ENCODE measurements around the gene LAGE3. TPM values are rescaled to one million over a fixed set of nuclear protein-coding genes. Genes with fewer than 3 reads are reported as not detected.

LAGE3 gene
- 39.9 TPM for total RNA-seq
- 17.3 TPM for polyA plus RNA-seq
- long read RNA-seq, donor 1, transcript LAGE3-201 (3 exons, 949 nt): major isoform, 8 of 8 reads
- long read RNA-seq, donor 1, partial matches to known transcripts: 0 of 8 reads
- long read RNA-seq, donor 1, other reads (novel, unspliced or antisense): 0 of 8 reads
- long read RNA-seq, donor 2, transcript LAGE3-201 (3 exons, 949 nt): major isoform, 80 of 85 reads
- long read RNA-seq, donor 2, partial matches to known transcripts: 0 of 85 reads
- long read RNA-seq, donor 2, other reads (novel, unspliced or antisense): 5 of 85 reads
- long read RNA-seq, donor 3, transcript LAGE3-201 (3 exons, 949 nt): major isoform, 91 of 91 reads
- long read RNA-seq, donor 3, partial matches to known transcripts: 0 of 91 reads
- long read RNA-seq, donor 3, other reads (novel, unspliced or antisense): 0 of 91 reads
- long read RNA-seq, donor 4, transcript LAGE3-201 (3 exons, 949 nt): major isoform, 32 of 32 reads
- long read RNA-seq, donor 4, partial matches to known transcripts: 0 of 32 reads
- long read RNA-seq, donor 4, other reads (novel, unspliced or antisense): 0 of 32 reads
- long read RNA-seq, donor 5, transcript LAGE3-201 (3 exons, 949 nt): major isoform, 89 of 89 reads
- long read RNA-seq, donor 5, partial matches to known transcripts: 0 of 89 reads
- long read RNA-seq, donor 5, other reads (novel, unspliced or antisense): 0 of 89 reads
- long read RNA-seq, donor 6, transcript LAGE3-201 (3 exons, 949 nt): major isoform, 35 of 35 reads
- long read RNA-seq, donor 6, partial matches to known transcripts: 0 of 35 reads
- long read RNA-seq, donor 6, other reads (novel, unspliced or antisense): 0 of 35 reads
- long read RNA-seq, donor 7, transcript LAGE3-201 (3 exons, 949 nt): major isoform, 45 of 45 reads
- long read RNA-seq, donor 7, partial matches to known transcripts: 0 of 45 reads
- long read RNA-seq, donor 7, other reads (novel, unspliced or antisense): 0 of 45 reads
- long read RNA-seq, donor 8, transcript LAGE3-201 (3 exons, 949 nt): major isoform, 17 of 17 reads
- long read RNA-seq, donor 8, partial matches to known transcripts: 0 of 17 reads
- long read RNA-seq, donor 8, other reads (novel, unspliced or antisense): 0 of 17 reads
- long read RNA-seq, donor 9, transcript LAGE3-201 (3 exons, 949 nt): major isoform, 34 of 34 reads
- long read RNA-seq, donor 9, partial matches to known transcripts: 0 of 34 reads
- long read RNA-seq, donor 9, other reads (novel, unspliced or antisense): 0 of 34 reads
- long read RNA-seq, donor 10, transcript LAGE3-201 (3 exons, 949 nt): major isoform, 55 of 55 reads
- long read RNA-seq, donor 10, partial matches to known transcripts: 0 of 55 reads
- long read RNA-seq, donor 10, other reads (novel, unspliced or antisense): 0 of 55 reads

- no peaks in the 10 kb centered on the region for H3K27me3 ChIP-seq (ENCODE audit: control insufficient read depth in 2 of 2, insufficient read depth in 1 of 2, low read length in 1 of 2)
- WGBS: under 1% methylated on average over 85 of the region's 85 CpGs
- peak in 8 of 9 donors; percentile 65 to 94 (median 84) for DNase-seq (ENCODE audit: low read depth in 6 of 9, low spot score in 9 of 9)
- H3K36me3 ChIP-seq (ENCODE audit: control insufficient read depth in 2 of 2, insufficient read depth in 2 of 2, low read length in 1 of 2): peaks cover 0 to 5% of the 10 kb centered on the region in 2 donors
- peak within 1 kb of the TSS; percentile 50 to 59 for H3K4me3 ChIP-seq (ENCODE audit: low read length in 2 of 2)
- peaks cover 2 to 32% of the 10 kb centered on the region in 2 donors for H3K4me1 ChIP-seq (ENCODE audit: control insufficient read depth in 2 of 2, insufficient read depth in 2 of 2, low read length in 2 of 2)
- peaks cover 0 to 8% of the 10 kb centered on the region in 2 donors for H3K9me3 ChIP-seq (ENCODE audit: control insufficient read depth in 2 of 2, insufficient read depth in 1 of 2, low read length in 1 of 2)
- H3K27ac ChIP-seq (ENCODE audit: low read depth in 1 of 2, low read length in 1 of 2): peak within 1 kb of the TSS; percentile 78 to 90
These were observed at the start of gene LAGE3 for GRCh38 chrX:154478728-154479622. TSS of gene LAGE3 (minus strand) at chrX:154479281. CDS start at chrX:154478915, 366 bp downstream.

GRCh38 chrX:154526901-154527675 is 48.0 kb upstream of the LAGE3 start:
- peak in 3 of 9 donors; percentile 45 to 75 (median 53) for DNase-seq (ENCODE audit: low read depth in 6 of 9, low spot score in 9 of 9)
- WGBS: 11% methylated on average over 15 of the region's 15 CpGs
- Histone ChIP-seq H3K27ac (ENCODE audit: low read depth in 1 of 2, low read length in 1 of 2) (peak overlapping the region; percentile 55 to 77), H3K4me1 (ENCODE audit: control insufficient read depth in 2 of 2, insufficient read depth in 2 of 2, low read length in 2 of 2) (peaks cover 4 to 22% of the 10 kb centered on the region in 2 donors), H3K9me3 (ENCODE audit: control insufficient read depth in 2 of 2, insufficient read depth in 1 of 2, low read length in 1 of 2) (no peaks in the 10 kb centered on the region), H3K27me3 (ENCODE audit: control insufficient read depth in 2 of 2, insufficient read depth in 1 of 2, low read length in 1 of 2) (no peaks in the 10 kb centered on the region), H3K36me3 (ENCODE audit: control insufficient read depth in 2 of 2, insufficient read depth in 2 of 2, low read length in 1 of 2) (peaks cover under 1 to 16% of the 10 kb centered on the region in 2 donors), H3K4me3 (ENCODE audit: low read length in 2 of 2) (peak overlapping the region in 1 of 2 donors; percentile 32)

GRCh38 chrX:154525606-154526490 is 46.8 kb upstream of the LAGE3 start:
- Histone ChIP-seq H3K9me3 (ENCODE audit: control insufficient read depth in 2 of 2, insufficient read depth in 1 of 2, low read length in 1 of 2) (no peaks in the 10 kb centered on the region), H3K4me1 (ENCODE audit: control insufficient read depth in 2 of 2, insufficient read depth in 2 of 2, low read length in 2 of 2) (peaks cover 4 to 22% of the 10 kb centered on the region in 2 donors), H3K4me3 (ENCODE audit: low read length in 2 of 2) (no peak overlapping the region), H3K27me3 (ENCODE audit: control insufficient read depth in 2 of 2, insufficient read depth in 1 of 2, low read length in 1 of 2) (no peaks in the 10 kb centered on the region), H3K36me3 (ENCODE audit: control insufficient read depth in 2 of 2, insufficient read depth in 2 of 2, low read length in 1 of 2) (peaks cover 0 to 5% of the 10 kb centered on the region in 2 donors), H3K27ac (ENCODE audit: low read depth in 1 of 2, low read length in 1 of 2) (no peak overlapping the region)
- DNase-seq (ENCODE audit: low read depth in 6 of 9, low spot score in 9 of 9): no peak
- WGBS: 77% methylated on average over 14 of the region's 14 CpGs

GRCh38 chrX:154519389-154519788 is 40.3 kb upstream of the LAGE3 start:
- Histone ChIP-seq H3K27ac (ENCODE audit: low read depth in 1 of 2, low read length in 1 of 2) (no peak overlapping the region), H3K36me3 (ENCODE audit: control insufficient read depth in 2 of 2, insufficient read depth in 2 of 2, low read length in 1 of 2) (no peaks in the 10 kb centered on the region), H3K27me3 (ENCODE audit: control insufficient read depth in 2 of 2, insufficient read depth in 1 of 2, low read length in 1 of 2) (no peaks in the 10 kb centered on the region), H3K4me3 (ENCODE audit: low read length in 2 of 2) (no peak overlapping the region), H3K4me1 (ENCODE audit: control insufficient read depth in 2 of 2, insufficient read depth in 2 of 2, low read length in 2 of 2) (peaks cover 5 to 15% of the 10 kb centered on the region in 2 donors), H3K9me3 (ENCODE audit: control insufficient read depth in 2 of 2, insufficient read depth in 1 of 2, low read length in 1 of 2) (peaks cover 0 to 11% of the 10 kb centered on the region in 2 donors)
- DNase-seq (ENCODE audit: low read depth in 6 of 9, low spot score in 9 of 9): no peak
- 97% methylated on average over 8 of the region's 8 CpGs for WGBS

- 88% methylated on average over 25 of the region's 25 CpGs for WGBS
- Histone ChIP-seq H3K36me3 (ENCODE audit: control insufficient read depth in 2 of 2, insufficient read depth in 2 of 2, low read length in 1 of 2) (peaks cover 0 to 3% of the 10 kb centered on the region in 2 donors), H3K9me3 (ENCODE audit: control insufficient read depth in 2 of 2, insufficient read depth in 1 of 2, low read length in 1 of 2) (peaks cover 0 to 11% of the 10 kb centered on the region in 2 donors), H3K4me3 (ENCODE audit: low read length in 2 of 2) (no peak overlapping the region), H3K27me3 (ENCODE audit: control insufficient read depth in 2 of 2, insufficient read depth in 1 of 2, low read length in 1 of 2) (no peaks in the 10 kb centered on the region), H3K27ac (ENCODE audit: low read depth in 1 of 2, low read length in 1 of 2) (peak overlapping the region; percentile 52 to 87), H3K4me1 (ENCODE audit: control insufficient read depth in 2 of 2, insufficient read depth in 2 of 2, low read length in 2 of 2) (peaks cover 5 to 20% of the 10 kb centered on the region in 2 donors)
- no peak for DNase-seq (ENCODE audit: low read depth in 6 of 9, low spot score in 9 of 9)
These were observed 38.2 kb upstream of the LAGE3 start for GRCh38 chrX:154517101-154517781.

GRCh38 chrX:154516656-154517100 is 37.6 kb upstream of the LAGE3 start:
- H3K9me3 ChIP-seq (ENCODE audit: control insufficient read depth in 2 of 2, insufficient read depth in 1 of 2, low read length in 1 of 2): peaks cover 0 to 11% of the 10 kb centered on the region in 2 donors
- peak overlapping the region; percentile 52 to 87 for H3K27ac ChIP-seq (ENCODE audit: low read depth in 1 of 2, low read length in 1 of 2)
- peak in 1 of 9 donors; percentile 59 for DNase-seq (ENCODE audit: low read depth in 6 of 9, low spot score in 9 of 9)
- WGBS: 20% methylated on average over 19 of the region's 19 CpGs
- peaks cover 7 to 23% of the 10 kb centered on the region in 2 donors for H3K4me1 ChIP-seq (ENCODE audit: control insufficient read depth in 2 of 2, insufficient read depth in 2 of 2, low read length in 2 of 2)
- no peaks in the 10 kb centered on the region for H3K27me3 ChIP-seq (ENCODE audit: control insufficient read depth in 2 of 2, insufficient read depth in 1 of 2, low read length in 1 of 2)
- H3K4me3 ChIP-seq (ENCODE audit: low read length in 2 of 2): peak overlapping the region; percentile 35 to 55
- H3K36me3 ChIP-seq (ENCODE audit: control insufficient read depth in 2 of 2, insufficient read depth in 2 of 2, low read length in 1 of 2): peaks cover 0 to 3% of the 10 kb centered on the region in 2 donors
